B cell (primary cell): ENCODE data around the gene MTHFS. TPM values are rescaled to one million over a fixed set of nuclear protein-coding genes. Genes with fewer than 3 reads are reported as not detected.

ENCODE experiments used
- ATAC-seq: fragments of 200-7000 bp; cut with Tn5 transposase; one replicate; pipeline ENCODE4 v1.10.0; 2021; ENCODE audit warnings: low read depth, mild to moderate bottlenecking, moderate number of reproducible peaks, moderate library complexity
- CTCF ChIA-PET: fragments of 350-600 bp; sonication (Branson Sonifier 250); formaldehyde crosslinking; loops from one replicate; lab custom pipeline; 2021; ENCODE audit warnings: antibody characterized with exemption, inconsistent platforms; lab: Charles Lee
- POLR2A ChIA-PET: fragments of 350-600 bp; sonication (Branson Sonifier 250); formaldehyde crosslinking; loops from one replicate; lab custom pipeline; 2021; ENCODE audit warnings: antibody characterized with exemption; lab: Charles Lee
- DNase-seq: peaks from one replicate; pipeline ENCODE4 v3.0.0; 2013
- H2AFZ ChIP-seq: 2 replicates; pipeline ENCODE4 v1.6.1; 2012; ENCODE audit warnings: mild to moderate bottlenecking, low read depth, low read length; ENCODE audit not compliant: insufficient read depth, poor library complexity, severe bottlenecking
- H3K27ac ChIP-seq, 2 donors: 1 replicate in 1 of 2; 2 replicates in 1 of 2; pipeline ENCODE4 v1.5.1; 2012 to 2013; ENCODE audit warnings: low read length in 2 of 2, mild to moderate bottlenecking in 2 of 2, moderate library complexity in 1 of 2
- H3K27me3 ChIP-seq, 4 experiments: fragments of 200-600 bp in 1 of 4; sonication (generic) in 1 of 4; replicated peaks in 1 of 4; 1 replicate in 2 of 4; 2 replicates in 2 of 4; pipeline versions ENCODE4 v1.6.1 to v1.7.0; 2013 to 2016; ENCODE audit warnings: low read length in 3 of 4, mild to moderate bottlenecking in 2 of 4, mixed read lengths in 1 of 4, moderate library complexity in 1 of 4; ENCODE audit not compliant: insufficient read depth in 4 of 4, control insufficient read depth in 3 of 4; ENCODE audit errors: control extremely low read depth in 1 of 4
- H3K36me3 ChIP-seq, 2 experiments: replicated peaks in 1 of 2; 1 replicate in 1 of 2; 2 replicates in 1 of 2; pipeline versions ENCODE4 v1.6.1 to v1.7.1; 2013; ENCODE audit warnings: low read length in 1 of 2; ENCODE audit not compliant: insufficient read depth in 2 of 2, control insufficient read depth in 1 of 2; ENCODE audit errors: control extremely low read depth in 1 of 2, extremely low read depth in 1 of 2
- H3K4me1 ChIP-seq, 2 donors: fragments of 200-600 bp in 1 of 2; sonication (generic) in 1 of 2; 1 replicate in 1 of 2; 2 replicates in 1 of 2; pipeline versions ENCODE4 v1.5.1 to v1.6.1; 2013 to 2017; ENCODE audit warnings: low read length in 2 of 2; ENCODE audit not compliant: control insufficient read depth in 2 of 2, insufficient read depth in 2 of 2
- H3K4me2 ChIP-seq: replicated peaks from 2 replicates; pipeline ENCODE3; 2012; ENCODE audit warnings: mild to moderate bottlenecking, low read depth, low read length; ENCODE audit not compliant: poor library complexity, severe bottlenecking
- H3K4me3 ChIP-seq, 5 experiments: fragments of 200-600 bp in 1 of 5; sonication (generic) in 1 of 5; 1 replicate in 3 of 5; 2 replicates in 2 of 5; pipeline versions ENCODE4 v1.5.1 to v1.7.0; 2011 to 2016; ENCODE audit warnings: low read length in 4 of 5, mild to moderate bottlenecking in 4 of 5, low read depth in 2 of 5, control low read depth in 1 of 5, moderate library complexity in 1 of 5; ENCODE audit not compliant: insufficient read depth in 1 of 5; ENCODE audit errors: control extremely low read depth in 1 of 5, extremely low read depth in 1 of 5
- H3K79me2 ChIP-seq: fragments of 200-600 bp; sonication (generic); one replicate; pipeline ENCODE4 v1.6.0; 2016; ENCODE audit warnings: low read length; ENCODE audit not compliant: control insufficient read depth, insufficient read depth
- H3K9ac ChIP-seq: fragments of 200-600 bp; sonication (generic); 2 replicates; pipeline ENCODE4 v1.6.1; 2017; ENCODE audit warnings: mild to moderate bottlenecking, low read length, moderate library complexity
- H3K9me3 ChIP-seq, 3 donors: one replicate each; pipeline versions ENCODE4 v1.6.1 to v1.7.1; 2013; ENCODE audit warnings: low read length in 2 of 3; ENCODE audit not compliant: control insufficient read depth in 2 of 3, insufficient read depth in 1 of 3; ENCODE audit errors: control extremely low read depth in 1 of 3
- H4K20me1 ChIP-seq: 2 replicates; pipeline ENCODE4 v1.6.0; 2012; ENCODE audit warnings: mild to moderate bottlenecking, low read length; ENCODE audit not compliant: insufficient read depth, control insufficient read depth, poor library complexity, severe bottlenecking
- H3K27ac Mint-ChIP-seq: one replicate; pipeline ENCODE4 v1.8.0; 2021; ENCODE audit warnings: mixed read lengths
- H3K27me3 Mint-ChIP-seq: one replicate; pipeline ENCODE4 v1.8.0; 2021; ENCODE audit warnings: mixed read lengths
- H3K4me1 Mint-ChIP-seq: one replicate; pipeline ENCODE4 v1.8.0; 2021; ENCODE audit warnings: mixed read lengths
- H3K4me3 Mint-ChIP-seq: one replicate; pipeline ENCODE4 v1.8.0; 2021; ENCODE audit warnings: mixed read lengths
- H3K9me3 Mint-ChIP-seq: one replicate; pipeline ENCODE4 v1.8.0; 2022; ENCODE audit warnings: mixed read lengths; ENCODE audit not compliant: insufficient read depth
- EZH2 ChIP-seq: IDR thresholded peaks from 2 replicates; pipeline ENCODE4 v1.6.1; 2012; ENCODE audit warnings: borderline replicate concordance, low read depth, mild to moderate bottlenecking, moderate library complexity, low read length; ENCODE audit not compliant: insufficient read depth, poor library complexity, severe bottlenecking
- WGBS: methylation state at CpG from one replicate; pipeline ENCODE4 v1.1.5; 2013; ENCODE audit warnings: missing lambda C conversion rate; ENCODE audit not compliant: insufficient coverage; 5-methylcytosine and 5-hydroxymethylcytosine counted together
- intact Hi-C: fragments of 100-400 bp; cut with micrococcal nuclease; formaldehyde crosslinking; loops from one replicate; pipeline ENCODE4 v1.10.0; 2022
- polyA plus RNA-seq: library from polyadenylated mRNA; depleted of rRNA; stranded (reverse); fragments of >200 nt; gene quantifications from 2 replicates; pipeline ENCODE4 v1.2.3, GENCODE V29; 2012
- total RNA-seq, 2 donors: library from RNA; stranded (reverse); fragments of 120-200 nt in 1 of 2; gene quantifications; 1 replicate in 1 of 2; 2 replicates in 1 of 2; pipeline versions ENCODE4 v1.2.3 to v1.2.4, GENCODE V29; 2013 to 2022
- TF ChIP-seq, protein P1 (sequence below): fragments of 200-600 bp; IDR thresholded peaks from one replicate; pipeline ENCODE4 v1.8.0; 2022; ENCODE audit warnings: antibody characterized with exemption, mild to moderate bottlenecking

MTHFS gene
- total and polyA plus RNA-seq, 2 donors (not counting 1 experiment from before 2014, with no cell fraction given): 20.1 to 20.9 TPM

DNA sequence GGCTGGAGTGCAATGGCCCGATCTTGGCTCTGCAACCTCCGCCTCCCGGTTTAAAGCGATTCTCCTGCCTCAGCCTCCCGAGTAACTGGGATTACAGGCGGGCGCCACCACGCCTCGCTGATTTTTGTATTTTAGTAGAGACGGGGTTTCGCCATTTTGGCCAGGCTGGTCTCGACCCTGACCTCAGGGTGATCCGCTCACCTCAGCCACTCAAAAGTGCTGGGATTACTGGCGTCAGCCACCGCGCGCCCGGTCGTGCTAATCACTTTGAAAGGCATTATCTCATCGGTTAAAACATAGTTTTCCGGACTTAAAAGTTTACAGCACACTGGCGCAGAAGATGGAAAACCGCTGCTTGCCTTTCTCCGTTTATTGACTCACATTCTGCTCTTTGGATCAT lies 27.6 kb upstream of the MTHFS start:
- Histone ChIP-seq H4K20me1 (peaks cover 4% of the 10 kb centered on the region), H3K9ac (peak overlapping the region; percentile 99), H3K79me2 (peaks cover 38% of the 10 kb centered on the region), H3K4me1 (peaks cover 14 to 15% of the 10 kb centered on the region in 2 donors), H3K36me3 (peaks cover 7 to 13% of the 10 kb centered on the region in 2 experiments), H3K27ac (peak overlapping the region; percentile 95 to 97), H3K4me3 (peak overlapping the region in 4 of 5 experiments; percentile 92 to 100 (median 98)), H2AFZ (peak overlapping the region; percentile 97), H3K4me2 (peak overlapping the region; percentile 91), H3K9me3 (peaks cover 3 to 35% (median 16%) of the 10 kb centered on the region in 3 donors), H3K27me3 (no peaks in the 10 kb centered on the region)
- peak overlapping the region; percentile 53 for H3K27ac Mint-ChIP-seq
- intact Hi-C loops: no loop called here
- H3K4me3 Mint-ChIP-seq: peak overlapping the region; percentile 59
- WGBS: 94% methylated on average over 23 of the region's 24 CpGs
- peaks cover 4% of the 10 kb centered on the region for H3K9me3 Mint-ChIP-seq
- no peaks in the 10 kb centered on the region for H3K27me3 Mint-ChIP-seq
- no peak for TF ChIP-seq EZH2
- POLR2A ChIA-PET: no interaction called here
- ATAC-seq (no peak), DNase-seq (peak; percentile 18)
- CTCF ChIA-PET: no interaction called here
- peaks cover 30% of the 10 kb centered on the region for H3K4me1 Mint-ChIP-seq

DNA sequence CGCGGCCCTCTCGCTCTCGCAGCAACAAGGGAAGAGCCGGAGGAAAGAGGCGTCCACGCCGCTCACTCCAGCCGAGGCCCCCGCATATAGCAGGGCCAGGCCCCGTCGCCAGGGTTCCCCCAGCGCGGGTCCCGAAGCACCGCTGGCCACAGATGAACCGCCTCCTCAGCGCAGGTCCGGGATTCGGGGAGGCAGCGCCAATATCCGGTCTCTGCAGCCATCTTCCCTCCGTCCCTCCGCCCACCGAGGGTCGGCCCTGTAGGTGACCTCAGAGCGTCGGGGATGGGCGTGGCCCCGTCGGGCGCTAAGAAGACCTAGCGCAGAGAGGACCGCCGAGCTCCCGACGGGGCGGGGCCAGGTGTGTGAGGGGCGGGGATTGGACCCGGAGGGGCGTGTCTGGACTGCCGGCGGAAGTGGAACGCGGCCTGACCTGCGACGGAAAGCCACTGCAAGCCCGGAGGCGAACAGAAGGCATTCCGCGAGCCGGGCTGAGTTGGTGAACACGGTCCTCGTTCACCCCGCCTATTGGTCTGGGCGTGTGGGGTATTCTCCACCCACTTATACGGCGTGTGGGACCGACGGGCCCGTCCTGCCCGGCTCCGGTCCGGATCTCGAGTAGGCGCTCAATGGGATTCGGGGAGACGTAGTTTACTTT lies 26.8 kb upstream of the MTHFS start:
- Histone ChIP-seq H3K36me3 (peaks cover 7 to 17% of the 10 kb centered on the region in 2 experiments), H3K27ac (peak overlapping the region; percentile 95 to 97), H3K9me3 (peaks cover 3 to 41% (median 22%) of the 10 kb centered on the region in 3 donors), H3K9ac (peak overlapping the region; percentile 99), H3K79me2 (peaks cover 44% of the 10 kb centered on the region), H3K4me3 (peak overlapping the region; percentile 77 to 100 (median 97)), H3K27me3 (no peaks in the 10 kb centered on the region), H4K20me1 (peaks cover 9% of the 10 kb centered on the region), H2AFZ (peak overlapping the region; percentile 97), H3K4me1 (peaks cover 14 to 15% of the 10 kb centered on the region in 2 donors), H3K4me2 (peak overlapping the region; percentile 91)
- ATAC-seq (peak; percentile 96), DNase-seq (peak; percentile 99)
- Mint-ChIP-seq H3K27ac (peak overlapping the region; percentile 97), H3K4me3 (peak overlapping the region; percentile 96), H3K9me3 (peaks cover 7% of the 10 kb centered on the region), H3K4me1 (peaks cover 30% of the 10 kb centered on the region), H3K27me3 (no peaks in the 10 kb centered on the region)
- intact Hi-C loops: loop anchor here (1.0 kb wide), 7 partner anchors 14 to 229 kb away; partner anchors contain the start of genes BCL2A1, FAH, MTHFS and ZFAND6
- WGBS: under 1% methylated on average over 66 of the region's 68 CpGs
- POLR2A ChIA-PET: interaction anchor here (0.6 to 2.2 kb wide), 12 partner anchors 9 to 136 kb away, joined by 3 to 35 read pairs (median 8); partner anchors contain the start of genes BCL2A1, MTHFS and ZFAND6
- CTCF ChIA-PET: interaction anchor here (0.9 to 1.9 kb wide), 7 partner anchors 8 to 137 kb away, joined by 3 to 9 read pairs (median 5); partner anchors contain the start of gene MTHFS
- no peak for TF ChIP-seq EZH2
- TF ChIP-seq, protein P1, sequence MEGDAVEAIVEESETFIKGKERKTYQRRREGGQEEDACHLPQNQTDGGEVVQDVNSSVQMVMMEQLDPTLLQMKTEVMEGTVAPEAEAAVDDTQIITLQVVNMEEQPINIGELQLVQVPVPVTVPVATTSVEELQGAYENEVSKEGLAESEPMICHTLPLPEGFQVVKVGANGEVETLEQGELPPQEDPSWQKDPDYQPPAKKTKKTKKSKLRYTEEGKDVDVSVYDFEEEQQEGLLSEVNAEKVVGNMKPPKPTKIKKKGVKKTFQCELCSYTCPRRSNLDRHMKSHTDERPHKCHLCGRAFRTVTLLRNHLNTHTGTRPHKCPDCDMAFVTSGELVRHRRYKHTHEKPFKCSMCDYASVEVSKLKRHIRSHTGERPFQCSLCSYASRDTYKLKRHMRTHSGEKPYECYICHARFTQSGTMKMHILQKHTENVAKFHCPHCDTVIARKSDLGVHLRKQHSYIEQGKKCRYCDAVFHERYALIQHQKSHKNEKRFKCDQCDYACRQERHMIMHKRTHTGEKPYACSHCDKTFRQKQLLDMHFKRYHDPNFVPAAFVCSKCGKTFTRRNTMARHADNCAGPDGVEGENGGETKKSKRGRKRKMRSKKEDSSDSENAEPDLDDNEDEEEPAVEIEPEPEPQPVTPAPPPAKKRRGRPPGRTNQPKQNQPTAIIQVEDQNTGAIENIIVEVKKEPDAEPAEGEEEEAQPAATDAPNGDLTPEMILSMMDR: no peak
